ENCODE results near the gene CRISPLD2. TPM values are rescaled to one million over a fixed set of nuclear protein-coding genes. Genes with fewer than 3 reads are reported as not detected.

The CRISPLD2 gene
- total RNA-seq, 1 experiment from 2014 or later, result 9.4 TPM

DNA sequence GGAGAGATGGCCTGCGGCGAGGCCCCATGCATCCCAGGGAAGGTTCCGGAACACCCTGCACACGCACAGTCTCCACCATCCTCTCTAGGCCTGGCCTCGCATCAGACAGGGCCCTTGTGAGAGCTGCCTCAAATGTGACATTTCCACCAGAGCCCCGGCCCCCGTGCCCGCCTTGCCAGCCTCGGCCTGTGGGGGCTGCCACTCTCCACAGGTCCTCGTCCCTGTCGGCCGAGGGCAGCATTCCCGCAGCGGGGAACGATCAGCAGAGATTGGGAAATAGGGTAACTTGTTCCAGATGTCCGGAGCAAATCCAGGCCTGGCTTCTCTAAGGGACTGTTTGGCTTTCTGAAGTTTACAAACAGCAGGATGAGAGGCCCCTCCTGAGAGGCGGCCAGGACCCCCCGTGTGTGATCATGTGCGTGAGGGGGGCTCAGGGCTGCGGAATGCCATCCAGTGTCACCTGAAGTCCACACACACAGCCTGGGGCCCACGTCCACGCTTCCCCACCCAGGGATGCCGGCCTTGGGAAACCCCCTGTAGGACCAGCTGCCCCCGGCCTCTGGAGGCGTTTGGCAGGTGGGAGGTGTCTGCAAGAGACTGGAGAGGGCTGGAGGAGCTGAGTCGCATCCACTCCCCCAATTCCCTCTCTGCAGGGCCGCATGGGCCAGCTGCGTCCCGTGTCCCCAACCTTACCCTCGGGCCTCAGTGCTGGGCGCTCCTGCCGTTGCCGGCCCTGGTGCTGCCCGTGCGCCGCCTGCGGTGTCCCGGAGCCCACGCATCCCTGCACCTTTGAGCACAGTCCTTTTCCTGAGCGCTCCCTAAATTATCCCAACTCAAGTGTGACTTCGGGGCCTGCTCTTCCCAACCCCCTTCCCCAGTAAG lies 121.1 kb downstream of the CRISPLD2 start (continued):
- TF ChIP-seq ZNF317 (CRISPR knock-in tag; IDR thresholded peaks at IDR 0.05; ENCODE audit: borderline replicate concordance, low read depth), result no peak
- TF ChIP-seq, protein P1, sequence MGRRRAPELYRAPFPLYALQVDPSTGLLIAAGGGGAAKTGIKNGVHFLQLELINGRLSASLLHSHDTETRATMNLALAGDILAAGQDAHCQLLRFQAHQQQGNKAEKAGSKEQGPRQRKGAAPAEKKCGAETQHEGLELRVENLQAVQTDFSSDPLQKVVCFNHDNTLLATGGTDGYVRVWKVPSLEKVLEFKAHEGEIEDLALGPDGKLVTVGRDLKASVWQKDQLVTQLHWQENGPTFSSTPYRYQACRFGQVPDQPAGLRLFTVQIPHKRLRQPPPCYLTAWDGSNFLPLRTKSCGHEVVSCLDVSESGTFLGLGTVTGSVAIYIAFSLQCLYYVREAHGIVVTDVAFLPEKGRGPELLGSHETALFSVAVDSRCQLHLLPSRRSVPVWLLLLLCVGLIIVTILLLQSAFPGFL (CRISPR knock-in tag; IDR thresholded peaks at IDR 0.05; ENCODE audit: borderline replicate concordance), result no peak
- TF ChIP-seq, protein P2, sequence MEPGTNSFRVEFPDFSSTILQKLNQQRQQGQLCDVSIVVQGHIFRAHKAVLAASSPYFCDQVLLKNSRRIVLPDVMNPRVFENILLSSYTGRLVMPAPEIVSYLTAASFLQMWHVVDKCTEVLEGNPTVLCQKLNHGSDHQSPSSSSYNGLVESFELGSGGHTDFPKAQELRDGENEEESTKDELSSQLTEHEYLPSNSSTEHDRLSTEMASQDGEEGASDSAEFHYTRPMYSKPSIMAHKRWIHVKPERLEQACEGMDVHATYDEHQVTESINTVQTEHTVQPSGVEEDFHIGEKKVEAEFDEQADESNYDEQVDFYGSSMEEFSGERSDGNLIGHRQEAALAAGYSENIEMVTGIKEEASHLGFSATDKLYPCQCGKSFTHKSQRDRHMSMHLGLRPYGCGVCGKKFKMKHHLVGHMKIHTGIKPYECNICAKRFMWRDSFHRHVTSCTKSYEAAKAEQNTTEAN (CRISPR knock-in tag; IDR thresholded peaks at IDR 0.05), result no peak
- TF ChIP-seq TEAD1 (CRISPR knock-in tag; IDR thresholded peaks at IDR 0.05), result no peak
- TF ChIP-seq ZNF416 (CRISPR knock-in tag; IDR thresholded peaks at IDR 0.05), result no peak
- no peak for TF ChIP-seq ZNF121 (CRISPR knock-in tag; IDR thresholded peaks at IDR 0.05)
- TF ChIP-seq ZNF423 (CRISPR knock-in tag; IDR thresholded peaks at IDR 0.05), result no peak
- TF ChIP-seq, protein P3, sequence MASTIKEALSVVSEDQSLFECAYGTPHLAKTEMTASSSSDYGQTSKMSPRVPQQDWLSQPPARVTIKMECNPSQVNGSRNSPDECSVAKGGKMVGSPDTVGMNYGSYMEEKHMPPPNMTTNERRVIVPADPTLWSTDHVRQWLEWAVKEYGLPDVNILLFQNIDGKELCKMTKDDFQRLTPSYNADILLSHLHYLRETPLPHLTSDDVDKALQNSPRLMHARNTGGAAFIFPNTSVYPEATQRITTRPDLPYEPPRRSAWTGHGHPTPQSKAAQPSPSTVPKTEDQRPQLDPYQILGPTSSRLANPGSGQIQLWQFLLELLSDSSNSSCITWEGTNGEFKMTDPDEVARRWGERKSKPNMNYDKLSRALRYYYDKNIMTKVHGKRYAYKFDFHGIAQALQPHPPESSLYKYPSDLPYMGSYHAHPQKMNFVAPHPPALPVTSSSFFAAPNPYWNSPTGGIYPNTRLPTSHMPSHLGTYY (CRISPR knock-in tag; IDR thresholded peaks at IDR 0.05), result no peak
- TF ChIP-seq, protein P4, sequence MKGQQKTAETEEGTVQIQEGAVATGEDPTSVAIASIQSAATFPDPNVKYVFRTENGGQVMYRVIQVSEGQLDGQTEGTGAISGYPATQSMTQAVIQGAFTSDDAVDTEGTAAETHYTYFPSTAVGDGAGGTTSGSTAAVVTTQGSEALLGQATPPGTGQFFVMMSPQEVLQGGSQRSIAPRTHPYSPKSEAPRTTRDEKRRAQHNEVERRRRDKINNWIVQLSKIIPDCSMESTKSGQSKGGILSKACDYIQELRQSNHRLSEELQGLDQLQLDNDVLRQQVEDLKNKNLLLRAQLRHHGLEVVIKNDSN (CRISPR knock-in tag; IDR thresholded peaks at IDR 0.05), result no peak
- TF ChIP-seq, protein P5, sequence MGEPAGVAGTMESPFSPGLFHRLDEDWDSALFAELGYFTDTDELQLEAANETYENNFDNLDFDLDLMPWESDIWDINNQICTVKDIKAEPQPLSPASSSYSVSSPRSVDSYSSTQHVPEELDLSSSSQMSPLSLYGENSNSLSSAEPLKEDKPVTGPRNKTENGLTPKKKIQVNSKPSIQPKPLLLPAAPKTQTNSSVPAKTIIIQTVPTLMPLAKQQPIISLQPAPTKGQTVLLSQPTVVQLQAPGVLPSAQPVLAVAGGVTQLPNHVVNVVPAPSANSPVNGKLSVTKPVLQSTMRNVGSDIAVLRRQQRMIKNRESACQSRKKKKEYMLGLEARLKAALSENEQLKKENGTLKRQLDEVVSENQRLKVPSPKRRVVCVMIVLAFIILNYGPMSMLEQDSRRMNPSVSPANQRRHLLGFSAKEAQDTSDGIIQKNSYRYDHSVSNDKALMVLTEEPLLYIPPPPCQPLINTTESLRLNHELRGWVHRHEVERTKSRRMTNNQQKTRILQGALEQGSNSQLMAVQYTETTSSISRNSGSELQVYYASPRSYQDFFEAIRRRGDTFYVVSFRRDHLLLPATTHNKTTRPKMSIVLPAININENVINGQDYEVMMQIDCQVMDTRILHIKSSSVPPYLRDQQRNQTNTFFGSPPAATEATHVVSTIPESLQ (CRISPR knock-in tag; IDR thresholded peaks at IDR 0.05), result no peak
- TF ChIP-seq, protein P6, sequence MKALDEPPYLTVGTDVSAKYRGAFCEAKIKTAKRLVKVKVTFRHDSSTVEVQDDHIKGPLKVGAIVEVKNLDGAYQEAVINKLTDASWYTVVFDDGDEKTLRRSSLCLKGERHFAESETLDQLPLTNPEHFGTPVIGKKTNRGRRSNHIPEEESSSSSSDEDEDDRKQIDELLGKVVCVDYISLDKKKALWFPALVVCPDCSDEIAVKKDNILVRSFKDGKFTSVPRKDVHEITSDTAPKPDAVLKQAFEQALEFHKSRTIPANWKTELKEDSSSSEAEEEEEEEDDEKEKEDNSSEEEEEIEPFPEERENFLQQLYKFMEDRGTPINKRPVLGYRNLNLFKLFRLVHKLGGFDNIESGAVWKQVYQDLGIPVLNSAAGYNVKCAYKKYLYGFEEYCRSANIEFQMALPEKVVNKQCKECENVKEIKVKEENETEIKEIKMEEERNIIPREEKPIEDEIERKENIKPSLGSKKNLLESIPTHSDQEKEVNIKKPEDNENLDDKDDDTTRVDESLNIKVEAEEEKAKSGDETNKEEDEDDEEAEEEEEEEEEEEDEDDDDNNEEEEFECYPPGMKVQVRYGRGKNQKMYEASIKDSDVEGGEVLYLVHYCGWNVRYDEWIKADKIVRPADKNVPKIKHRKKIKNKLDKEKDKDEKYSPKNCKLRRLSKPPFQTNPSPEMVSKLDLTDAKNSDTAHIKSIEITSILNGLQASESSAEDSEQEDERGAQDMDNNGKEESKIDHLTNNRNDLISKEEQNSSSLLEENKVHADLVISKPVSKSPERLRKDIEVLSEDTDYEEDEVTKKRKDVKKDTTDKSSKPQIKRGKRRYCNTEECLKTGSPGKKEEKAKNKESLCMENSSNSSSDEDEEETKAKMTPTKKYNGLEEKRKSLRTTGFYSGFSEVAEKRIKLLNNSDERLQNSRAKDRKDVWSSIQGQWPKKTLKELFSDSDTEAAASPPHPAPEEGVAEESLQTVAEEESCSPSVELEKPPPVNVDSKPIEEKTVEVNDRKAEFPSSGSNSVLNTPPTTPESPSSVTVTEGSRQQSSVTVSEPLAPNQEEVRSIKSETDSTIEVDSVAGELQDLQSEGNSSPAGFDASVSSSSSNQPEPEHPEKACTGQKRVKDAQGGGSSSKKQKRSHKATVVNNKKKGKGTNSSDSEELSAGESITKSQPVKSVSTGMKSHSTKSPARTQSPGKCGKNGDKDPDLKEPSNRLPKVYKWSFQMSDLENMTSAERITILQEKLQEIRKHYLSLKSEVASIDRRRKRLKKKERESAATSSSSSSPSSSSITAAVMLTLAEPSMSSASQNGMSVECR (CRISPR knock-in tag; IDR thresholded peaks at IDR 0.05; ENCODE audit: borderline replicate concordance), result no peak
- TF ChIP-seq EMX1 (CRISPR knock-in tag; IDR thresholded peaks at IDR 0.05), result no peak
- TF ChIP-seq SOX15 (CRISPR knock-in tag; IDR thresholded peaks at IDR 0.05), result no peak
- TF ChIP-seq, protein P7, sequence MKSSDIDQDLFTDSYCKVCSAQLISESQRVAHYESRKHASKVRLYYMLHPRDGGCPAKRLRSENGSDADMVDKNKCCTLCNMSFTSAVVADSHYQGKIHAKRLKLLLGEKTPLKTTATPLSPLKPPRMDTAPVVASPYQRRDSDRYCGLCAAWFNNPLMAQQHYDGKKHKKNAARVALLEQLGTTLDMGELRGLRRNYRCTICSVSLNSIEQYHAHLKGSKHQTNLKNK (CRISPR knock-in tag; IDR thresholded peaks at IDR 0.05), result no peak

All from WTC11 (cell line).